ENCODE results near the gene SYT2.

The SYT2 gene

GRCh38 chr1:202613571-202613970 lies 96.7 kb downstream of the SYT2 start:
- no peak for TF ChIP-seq TAF1 (IDR thresholded peaks at IDR 0.05; ENCODE audit: borderline replicate concordance, insufficient read depth, low read length)
- no peak for TF ChIP-seq FOXP2 (optimal IDR thresholded peaks at IDR 0.05; ENCODE audit: borderline replicate concordance, extremely low read depth, extremely low read length, insufficient read depth)
- no peak for TF ChIP-seq REST (IDR thresholded peaks at IDR 0.05; ENCODE audit: insufficient read depth in 1 of 2, low read depth in 2 of 2, low read length in 2 of 2)
- no peak for TF ChIP-seq SIN3A (IDR thresholded peaks at IDR 0.05; ENCODE audit: borderline replicate concordance, insufficient read depth, low read length)
- no peak for TF ChIP-seq POLR2AphosphoS5 (IDR thresholded peaks at IDR 0.05; ENCODE audit: low read depth, low read length)

GRCh38 chr1:202605515-202605914 lies 104.7 kb downstream of the SYT2 start:
- TF ChIP-seq TAF1 (IDR thresholded peaks at IDR 0.05; ENCODE audit: borderline replicate concordance, insufficient read depth, low read length) (no peak), POLR2AphosphoS5 (IDR thresholded peaks at IDR 0.05; ENCODE audit: low read depth, low read length) (no peak), REST (IDR thresholded peaks at IDR 0.05; ENCODE audit: insufficient read depth in 1 of 2, low read depth in 2 of 2, low read length in 2 of 2) (no peak), FOXP2 (optimal IDR thresholded peaks at IDR 0.05; ENCODE audit: borderline replicate concordance, extremely low read depth, extremely low read length, insufficient read depth) (no peak), SIN3A (IDR thresholded peaks at IDR 0.05; ENCODE audit: borderline replicate concordance, insufficient read depth, low read length) (no peak)

- TF ChIP-seq SIN3A (IDR thresholded peaks at IDR 0.05; ENCODE audit: borderline replicate concordance, insufficient read depth, low read length) (no peak), TAF1 (IDR thresholded peaks at IDR 0.05; ENCODE audit: borderline replicate concordance, insufficient read depth, low read length) (no peak), REST (IDR thresholded peaks at IDR 0.05; ENCODE audit: insufficient read depth in 1 of 2, low read depth in 2 of 2, low read length in 2 of 2) (no peak), POLR2AphosphoS5 (IDR thresholded peaks at IDR 0.05; ENCODE audit: low read depth, low read length) (no peak), FOXP2 (optimal IDR thresholded peaks at IDR 0.05; ENCODE audit: borderline replicate concordance, extremely low read depth, extremely low read length, insufficient read depth) (no peak)
Observed at GRCh38 chr1:202603435-202603834, 106.8 kb downstream of the SYT2 start.

GRCh38 chr1:202600432-202601041 lies 109.7 kb downstream of the SYT2 start:
- TF ChIP-seq TAF1 (IDR thresholded peaks at IDR 0.05; ENCODE audit: borderline replicate concordance, insufficient read depth, low read length) (no peak), POLR2AphosphoS5 (IDR thresholded peaks at IDR 0.05; ENCODE audit: low read depth, low read length) (no peak), FOXP2 (optimal IDR thresholded peaks at IDR 0.05; ENCODE audit: borderline replicate concordance, extremely low read depth, extremely low read length, insufficient read depth) (no peak)

GRCh38 chr1:202599669-202600431 lies 110.4 kb downstream of the SYT2 start:
- TF ChIP-seq SIN3A (IDR thresholded peaks at IDR 0.05; ENCODE audit: borderline replicate concordance, insufficient read depth, low read length) (no peak), TAF1 (IDR thresholded peaks at IDR 0.05; ENCODE audit: borderline replicate concordance, insufficient read depth, low read length) (no peak), REST (IDR thresholded peaks at IDR 0.05; ENCODE audit: insufficient read depth in 1 of 2, low read depth in 2 of 2, low read length in 2 of 2) (no peak), FOXP2 (optimal IDR thresholded peaks at IDR 0.05; ENCODE audit: borderline replicate concordance, extremely low read depth, extremely low read length, insufficient read depth) (peak; percentile 46)

Data from PFSK-1 (cell line).